Measurements from ENCODE around the gene METTL25B. TPM values are rescaled to one million over a fixed set of nuclear protein-coding genes. Genes with fewer than 3 reads are reported as not detected.

Gene METTL25B
- total and polyA plus RNA-seq, 2 experiments from 2014 or later: 18.3 to 21.1 TPM

DNA sequence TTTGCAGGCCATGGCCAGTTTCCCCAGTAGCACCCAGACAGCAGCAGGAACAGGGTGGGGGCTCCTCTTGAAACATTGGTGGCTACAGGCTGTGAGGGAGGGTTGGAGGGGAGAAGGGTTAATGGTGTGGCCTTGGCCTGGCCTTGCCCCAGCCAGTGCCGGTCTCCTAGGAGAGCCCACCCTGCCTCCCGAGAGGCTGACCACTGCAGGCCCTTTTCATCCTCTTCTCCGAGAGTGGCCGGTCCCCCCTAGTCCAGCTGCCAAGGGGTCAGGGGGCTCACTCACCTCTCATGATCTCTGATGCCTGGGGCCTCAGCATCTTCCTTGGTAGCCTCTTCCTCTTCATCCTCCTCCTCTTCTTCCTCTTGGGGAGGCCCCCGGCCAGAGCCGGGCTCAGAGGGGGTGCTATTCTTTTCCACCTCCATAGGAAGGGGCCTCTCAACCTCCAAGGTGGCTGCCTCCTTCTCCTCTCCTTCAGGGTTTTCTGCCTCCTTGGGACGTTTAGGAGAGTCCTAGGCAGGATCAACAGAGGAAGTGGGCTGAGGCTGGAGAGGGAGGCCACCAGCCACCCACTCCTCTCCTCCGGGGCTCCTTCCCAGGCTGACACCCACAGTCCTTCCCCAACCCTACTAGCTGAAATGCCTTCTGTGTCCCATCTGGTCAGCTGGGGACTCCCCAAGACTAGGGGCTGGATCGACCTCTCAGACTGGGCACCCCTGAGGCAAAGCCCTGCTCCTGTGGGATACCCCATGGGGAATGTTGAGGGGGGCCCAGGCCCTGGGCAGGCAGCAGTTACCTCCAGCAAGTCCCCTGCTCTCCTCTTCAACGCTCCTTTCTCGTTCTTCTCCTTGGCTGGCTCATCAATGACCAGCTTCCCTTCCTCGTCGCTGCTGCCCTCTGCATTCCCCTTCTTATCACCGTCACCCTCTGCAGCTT lies 15.4 kb downstream of the METTL25B start:
- ATAC-seq: no peak
- H3K79me2 ChIP-seq (replicated peaks; ENCODE audit: insufficient read depth): peaks cover 43% of the 10 kb centered on the region

More for the DNA sequence above, 15.4 kb downstream of the METTL25B start:
- Mint-ChIP-seq H3K4me3 (no peak overlapping the region), H3K4me1 (peaks cover 50% of the 10 kb centered on the region), H3K9me3 (no peaks in the 10 kb centered on the region; the same call in 1 of the 3 replicates), H3K27ac (0 out of 2 replicates have a peak overlapping the region, but pooled peaks have one; percentile 58), H3K36me3 (ENCODE audit: low read depth) (peaks cover 46% of the 10 kb centered on the region), H3K27me3 (ENCODE audit: insufficient read depth, low read depth, poor library complexity) (peaks cover 36% of the 10 kb centered on the region)
- H3K4me2 ChIP-seq: no peak overlapping the region
- TF ChIP-seq NANOG (IDR thresholded peaks at IDR 0.05; ENCODE audit: borderline replicate concordance) (no peak), JUNB (IDR thresholded peaks at IDR 0.05; ENCODE audit: unreplicated experiment) (no peak), POLR2AphosphoS5 (IDR thresholded peaks at IDR 0.05; ENCODE audit: low read depth) (no peak), EZH2 (IDR thresholded peaks at IDR 0.05; ENCODE audit: low read depth, unreplicated experiment) (no peak), STAT1 (IDR thresholded peaks at IDR 0.05; ENCODE audit: unreplicated experiment) (no peak), ZNF114 (CRISPR knock-in tag; IDR thresholded peaks at IDR 0.05) (no peak), EZH2phosphoT487 (IDR thresholded peaks at IDR 0.05; ENCODE audit: unreplicated experiment) (no peak)
- TF ChIP-seq, protein P1, sequence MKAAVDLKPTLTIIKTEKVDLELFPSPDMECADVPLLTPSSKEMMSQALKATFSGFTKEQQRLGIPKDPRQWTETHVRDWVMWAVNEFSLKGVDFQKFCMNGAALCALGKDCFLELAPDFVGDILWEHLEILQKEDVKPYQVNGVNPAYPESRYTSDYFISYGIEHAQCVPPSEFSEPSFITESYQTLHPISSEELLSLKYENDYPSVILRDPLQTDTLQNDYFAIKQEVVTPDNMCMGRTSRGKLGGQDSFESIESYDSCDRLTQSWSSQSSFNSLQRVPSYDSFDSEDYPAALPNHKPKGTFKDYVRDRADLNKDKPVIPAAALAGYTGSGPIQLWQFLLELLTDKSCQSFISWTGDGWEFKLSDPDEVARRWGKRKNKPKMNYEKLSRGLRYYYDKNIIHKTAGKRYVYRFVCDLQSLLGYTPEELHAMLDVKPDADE (IDR thresholded peaks at IDR 0.05): no peak
- TF ChIP-seq, protein P2, sequence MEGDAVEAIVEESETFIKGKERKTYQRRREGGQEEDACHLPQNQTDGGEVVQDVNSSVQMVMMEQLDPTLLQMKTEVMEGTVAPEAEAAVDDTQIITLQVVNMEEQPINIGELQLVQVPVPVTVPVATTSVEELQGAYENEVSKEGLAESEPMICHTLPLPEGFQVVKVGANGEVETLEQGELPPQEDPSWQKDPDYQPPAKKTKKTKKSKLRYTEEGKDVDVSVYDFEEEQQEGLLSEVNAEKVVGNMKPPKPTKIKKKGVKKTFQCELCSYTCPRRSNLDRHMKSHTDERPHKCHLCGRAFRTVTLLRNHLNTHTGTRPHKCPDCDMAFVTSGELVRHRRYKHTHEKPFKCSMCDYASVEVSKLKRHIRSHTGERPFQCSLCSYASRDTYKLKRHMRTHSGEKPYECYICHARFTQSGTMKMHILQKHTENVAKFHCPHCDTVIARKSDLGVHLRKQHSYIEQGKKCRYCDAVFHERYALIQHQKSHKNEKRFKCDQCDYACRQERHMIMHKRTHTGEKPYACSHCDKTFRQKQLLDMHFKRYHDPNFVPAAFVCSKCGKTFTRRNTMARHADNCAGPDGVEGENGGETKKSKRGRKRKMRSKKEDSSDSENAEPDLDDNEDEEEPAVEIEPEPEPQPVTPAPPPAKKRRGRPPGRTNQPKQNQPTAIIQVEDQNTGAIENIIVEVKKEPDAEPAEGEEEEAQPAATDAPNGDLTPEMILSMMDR (conservative IDR thresholded peaks at IDR 0.05; ENCODE audit: low read depth in 2 of 2): no peak
- TF ChIP-seq, protein P3, sequence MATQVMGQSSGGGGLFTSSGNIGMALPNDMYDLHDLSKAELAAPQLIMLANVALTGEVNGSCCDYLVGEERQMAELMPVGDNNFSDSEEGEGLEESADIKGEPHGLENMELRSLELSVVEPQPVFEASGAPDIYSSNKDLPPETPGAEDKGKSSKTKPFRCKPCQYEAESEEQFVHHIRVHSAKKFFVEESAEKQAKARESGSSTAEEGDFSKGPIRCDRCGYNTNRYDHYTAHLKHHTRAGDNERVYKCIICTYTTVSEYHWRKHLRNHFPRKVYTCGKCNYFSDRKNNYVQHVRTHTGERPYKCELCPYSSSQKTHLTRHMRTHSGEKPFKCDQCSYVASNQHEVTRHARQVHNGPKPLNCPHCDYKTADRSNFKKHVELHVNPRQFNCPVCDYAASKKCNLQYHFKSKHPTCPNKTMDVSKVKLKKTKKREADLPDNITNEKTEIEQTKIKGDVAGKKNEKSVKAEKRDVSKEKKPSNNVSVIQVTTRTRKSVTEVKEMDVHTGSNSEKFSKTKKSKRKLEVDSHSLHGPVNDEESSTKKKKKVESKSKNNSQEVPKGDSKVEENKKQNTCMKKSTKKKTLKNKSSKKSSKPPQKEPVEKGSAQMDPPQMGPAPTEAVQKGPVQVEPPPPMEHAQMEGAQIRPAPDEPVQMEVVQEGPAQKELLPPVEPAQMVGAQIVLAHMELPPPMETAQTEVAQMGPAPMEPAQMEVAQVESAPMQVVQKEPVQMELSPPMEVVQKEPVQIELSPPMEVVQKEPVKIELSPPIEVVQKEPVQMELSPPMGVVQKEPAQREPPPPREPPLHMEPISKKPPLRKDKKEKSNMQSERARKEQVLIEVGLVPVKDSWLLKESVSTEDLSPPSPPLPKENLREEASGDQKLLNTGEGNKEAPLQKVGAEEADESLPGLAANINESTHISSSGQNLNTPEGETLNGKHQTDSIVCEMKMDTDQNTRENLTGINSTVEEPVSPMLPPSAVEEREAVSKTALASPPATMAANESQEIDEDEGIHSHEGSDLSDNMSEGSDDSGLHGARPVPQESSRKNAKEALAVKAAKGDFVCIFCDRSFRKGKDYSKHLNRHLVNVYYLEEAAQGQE (IDR thresholded peaks at IDR 0.05; ENCODE audit: unreplicated experiment): no peak
- no peaks in the 10 kb centered on the region for H3K27me3 ChIP-seq (ENCODE audit: insufficient read depth)
- no peak overlapping the region for H2AFZ ChIP-seq
- peaks cover 39% of the 10 kb centered on the region for H3F3A ChIP-seq (replicated peaks; ENCODE audit: low read depth)
- H4K20me1 ChIP-seq (replicated peaks; ENCODE audit: insufficient read depth): peaks cover 9% of the 10 kb centered on the region
- no peak overlapping the region for H3K4me3 ChIP-seq
- peaks cover 52% of the 10 kb centered on the region for H3K4me1 ChIP-seq (ENCODE audit: insufficient read depth)
- no peak for DNase-seq (ENCODE audit: low spot score)
- peaks cover 5% of the 10 kb centered on the region; the same call in 1 of the 2 replicates for H3K36me3 ChIP-seq (ENCODE audit: insufficient read depth)
- H3K9me2 ChIP-seq (ENCODE audit: insufficient read depth): no peaks in the 10 kb centered on the region
- no peak overlapping the region; the same call in 1 of the 2 replicates for H3K27ac ChIP-seq (ENCODE audit: low read depth)

Measured in GM23338 (cell line).